ENCODE results near the gene PCIF1.

The PCIF1 gene

GRCh38 chr20:45969712-45970634, 35.5 kb downstream of the PCIF1 start:
- Histone ChIP-seq H3K9me3 (replicated peaks in 1 of 2; ENCODE audit: control insufficient read depth in 2 of 2, insufficient read depth in 1 of 2, low read depth in 1 of 2, low read length in 2 of 2) (no peaks in the 10 kb centered on the region), H2BK15ac (ENCODE audit: low read length) (no peak overlapping the region), H2AK5ac (ENCODE audit: low read depth, low read length) (no peak overlapping the region), H3K27ac (replicated peaks; ENCODE audit: low read length) (peak overlapping the region; percentile 28), H3K36me3 (replicated peaks in 1 of 2; ENCODE audit: control insufficient read depth in 2 of 2, insufficient read depth in 2 of 2, low read length in 2 of 2) (peaks cover 30 to 40% of the 10 kb centered on the region in 2 donors), H3K79me1 (ENCODE audit: low read depth, low read length) (peaks cover 9% of the 10 kb centered on the region), H3K23ac (ENCODE audit: low read depth, low read length, poor library complexity) (no peak overlapping the region), H4K8ac (ENCODE audit: low read depth, low read length) (no peak overlapping the region), H3K4ac (ENCODE audit: low read length) (no peak overlapping the region), H3K4me1 (ENCODE audit: control insufficient read depth in 2 of 2, insufficient read depth in 1 of 2, low read depth in 1 of 2, low read length in 2 of 2) (peaks cover 7 to 9% of the 10 kb centered on the region in 2 donors), H2BK5ac (ENCODE audit: low read length) (no peak overlapping the region), H2BK12ac (ENCODE audit: low read length) (no peak overlapping the region), H3K14ac (ENCODE audit: low read length) (no peak overlapping the region), H3K4me3 (ENCODE audit: low read length in 2 of 2) (peak overlapping the region in 1 of 2 donors; percentile 12), H3K9ac (ENCODE audit: low read depth, low read length, poor library complexity) (peak overlapping the region; percentile 46), H4K91ac (ENCODE audit: low read depth, low read length, poor library complexity) (no peak overlapping the region), H3K4me2 (ENCODE audit: insufficient read depth, low read length, poor library complexity, severe bottlenecking) (no peak overlapping the region), H3K18ac (ENCODE audit: low read length) (no peak overlapping the region), H2AFZ (ENCODE audit: low read length) (no peak overlapping the region), H2BK120ac (ENCODE audit: low read depth, low read length) (no peak overlapping the region), H3K27me3 (ENCODE audit: control insufficient read depth in 3 of 3, insufficient read depth in 3 of 3, low read depth in 1 of 3, low read length in 3 of 3) (no peaks in the 10 kb centered on the region)
- peak; percentile 45 for DNase-seq (ENCODE audit: low spot score)
- WGBS, 2 donors (ENCODE audit: extremely low coverage in 2 of 2, insufficient read length in 2 of 2, insufficient replicate concordance in 1 of 2) = no CpG with 5 or more reads among the region's 6 CpGs

- H2AFZ ChIP-seq (ENCODE audit: low read length) = peak overlapping the region; percentile 95
- peak overlapping the region; percentile 67 for H3K27ac ChIP-seq (replicated peaks; ENCODE audit: low read length)
- peak overlapping the region; percentile 85 for H3K4me2 ChIP-seq (ENCODE audit: insufficient read depth, low read length, poor library complexity, severe bottlenecking)
- H2BK12ac ChIP-seq (ENCODE audit: low read length) = no peak overlapping the region
- peaks cover 25 to 32% of the 10 kb centered on the region in 2 donors for H3K36me3 ChIP-seq (replicated peaks in 1 of 2; ENCODE audit: control insufficient read depth in 2 of 2, insufficient read depth in 2 of 2, low read length in 2 of 2)
- H3K79me1 ChIP-seq (ENCODE audit: low read depth, low read length) = peaks cover 9% of the 10 kb centered on the region
- H3K9me3 ChIP-seq (replicated peaks in 1 of 2; ENCODE audit: control insufficient read depth in 2 of 2, insufficient read depth in 1 of 2, low read depth in 1 of 2, low read length in 2 of 2) = no peaks in the 10 kb centered on the region
- H2BK5ac ChIP-seq (ENCODE audit: low read length) = peak overlapping the region; percentile 98
- peaks cover 0 to 2% (median 0%) of the 10 kb centered on the region in 3 experiments for H3K27me3 ChIP-seq (ENCODE audit: control insufficient read depth in 3 of 3, insufficient read depth in 3 of 3, low read depth in 1 of 3, low read length in 3 of 3)
- H4K8ac ChIP-seq (ENCODE audit: low read depth, low read length) = peak overlapping the region; percentile 97
- H3K4me1 ChIP-seq (ENCODE audit: control insufficient read depth in 2 of 2, insufficient read depth in 1 of 2, low read depth in 1 of 2, low read length in 2 of 2) = peaks cover 7 to 9% of the 10 kb centered on the region in 2 donors
- peak overlapping the region; percentile 93 for H2AK5ac ChIP-seq (ENCODE audit: low read depth, low read length)
- WGBS, 2 donors (ENCODE audit: extremely low coverage in 2 of 2, insufficient read length in 2 of 2, insufficient replicate concordance in 1 of 2) = no CpG with 5 or more reads among the region's 34 CpGs
- peak overlapping the region; percentile 69 to 91 for H3K4me3 ChIP-seq (ENCODE audit: low read length in 2 of 2)
- H3K18ac ChIP-seq (ENCODE audit: low read length) = peak overlapping the region; percentile 93
- H2BK15ac ChIP-seq (ENCODE audit: low read length) = peak overlapping the region; percentile 67
- peak overlapping the region; percentile 47 for H3K14ac ChIP-seq (ENCODE audit: low read length)
- peak overlapping the region; percentile 85 for H3K4ac ChIP-seq (ENCODE audit: low read length)
- H4K91ac ChIP-seq (ENCODE audit: low read depth, low read length, poor library complexity) = peak overlapping the region; percentile 39
- no peak for DNase-seq (ENCODE audit: low spot score)
- H3K9ac ChIP-seq (ENCODE audit: low read depth, low read length, poor library complexity) = peak overlapping the region; percentile 63
- peak overlapping the region; percentile 16 for H3K23ac ChIP-seq (ENCODE audit: low read depth, low read length, poor library complexity)
- peak overlapping the region; percentile 64 for H2BK120ac ChIP-seq (ENCODE audit: low read depth, low read length)
Observed at GRCh38 chr20:45970646-45971424, 36.4 kb downstream of the PCIF1 start.

GRCh38 chr20:45971425-45971674, 36.9 kb downstream of the PCIF1 start:
- peak overlapping the region; percentile 98 for H2BK5ac ChIP-seq (ENCODE audit: low read length)
- H3K4me3 ChIP-seq (ENCODE audit: low read length in 2 of 2) = peak overlapping the region; percentile 69 to 91
- peaks cover 7 to 9% of the 10 kb centered on the region in 2 donors for H3K4me1 ChIP-seq (ENCODE audit: control insufficient read depth in 2 of 2, insufficient read depth in 1 of 2, low read depth in 1 of 2, low read length in 2 of 2)
- H3K14ac ChIP-seq (ENCODE audit: low read length) = peak overlapping the region; percentile 47
- H3K4me2 ChIP-seq (ENCODE audit: insufficient read depth, low read length, poor library complexity, severe bottlenecking) = peak overlapping the region; percentile 85
- peak overlapping the region; percentile 39 for H4K91ac ChIP-seq (ENCODE audit: low read depth, low read length, poor library complexity)
- peaks cover 24 to 29% of the 10 kb centered on the region in 2 donors for H3K36me3 ChIP-seq (replicated peaks in 1 of 2; ENCODE audit: control insufficient read depth in 2 of 2, insufficient read depth in 2 of 2, low read length in 2 of 2)
- DNase-seq (ENCODE audit: low spot score) = no peak
- peak overlapping the region; percentile 93 for H2AK5ac ChIP-seq (ENCODE audit: low read depth, low read length)
- H3K27ac ChIP-seq (replicated peaks; ENCODE audit: low read length) = peak overlapping the region; percentile 67
- peaks cover 9% of the 10 kb centered on the region for H3K79me1 ChIP-seq (ENCODE audit: low read depth, low read length)
- peak overlapping the region; percentile 93 for H3K18ac ChIP-seq (ENCODE audit: low read length)
- peak overlapping the region; percentile 67 for H2BK15ac ChIP-seq (ENCODE audit: low read length)
- WGBS, 2 donors (ENCODE audit: extremely low coverage in 2 of 2, insufficient read length in 2 of 2, insufficient replicate concordance in 1 of 2) = no CpG with 5 or more reads among the region's 14 CpGs
- peak overlapping the region; percentile 63 for H3K9ac ChIP-seq (ENCODE audit: low read depth, low read length, poor library complexity)
- peak overlapping the region; percentile 64 for H2BK120ac ChIP-seq (ENCODE audit: low read depth, low read length)
- H3K4ac ChIP-seq (ENCODE audit: low read length) = no peak overlapping the region
- H3K23ac ChIP-seq (ENCODE audit: low read depth, low read length, poor library complexity) = peak overlapping the region; percentile 16
- H4K8ac ChIP-seq (ENCODE audit: low read depth, low read length) = peak overlapping the region; percentile 97
- H3K27me3 ChIP-seq (ENCODE audit: control insufficient read depth in 3 of 3, insufficient read depth in 3 of 3, low read depth in 1 of 3, low read length in 3 of 3) = peaks cover 0 to 8% (median 0%) of the 10 kb centered on the region in 3 experiments
- peak overlapping the region; percentile 95 for H2AFZ ChIP-seq (ENCODE audit: low read length)
- no peak overlapping the region for H2BK12ac ChIP-seq (ENCODE audit: low read length)
- H3K9me3 ChIP-seq (replicated peaks in 1 of 2; ENCODE audit: control insufficient read depth in 2 of 2, insufficient read depth in 1 of 2, low read depth in 1 of 2, low read length in 2 of 2) = no peaks in the 10 kb centered on the region

Data from neuronal stem cell (in vitro differentiated cells).